ENCODE measurements around the gene ATP11A.
"Not testable (repeated sequence)": the region's sequence is repeated elsewhere in the genome, so short reads cannot be mapped to it uniquely, and the experiment has no call there.

The ATP11A gene

GRCh38 chr13:112879283-112879833 is 189.5 kb downstream of the ATP11A start:
- DNase-seq (ENCODE audit: low read depth) = no peak

DNA sequence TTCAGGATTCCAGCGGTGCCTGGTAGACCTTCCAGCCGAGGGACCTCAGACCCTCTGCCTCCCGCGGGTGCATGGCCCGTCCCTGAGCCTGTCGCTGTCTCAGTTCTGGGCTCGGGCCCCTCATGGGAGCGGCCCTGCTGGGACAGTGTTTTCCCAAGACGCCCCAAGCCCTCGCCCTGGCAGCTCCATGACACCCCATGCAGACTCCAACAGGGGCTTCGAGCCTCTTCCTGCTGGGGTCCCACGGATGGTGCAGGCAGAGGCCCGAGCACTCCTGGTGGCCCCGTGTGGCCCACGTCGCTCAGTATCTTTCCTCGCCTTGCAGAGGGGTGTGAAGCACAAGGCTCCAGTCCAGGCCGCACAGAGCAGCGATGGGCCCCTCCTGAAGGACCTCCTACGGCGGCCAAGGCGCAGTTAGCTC is 190.4 kb downstream of the ATP11A start:
- DNase-seq (ENCODE audit: low read depth) = no peak

DNA sequence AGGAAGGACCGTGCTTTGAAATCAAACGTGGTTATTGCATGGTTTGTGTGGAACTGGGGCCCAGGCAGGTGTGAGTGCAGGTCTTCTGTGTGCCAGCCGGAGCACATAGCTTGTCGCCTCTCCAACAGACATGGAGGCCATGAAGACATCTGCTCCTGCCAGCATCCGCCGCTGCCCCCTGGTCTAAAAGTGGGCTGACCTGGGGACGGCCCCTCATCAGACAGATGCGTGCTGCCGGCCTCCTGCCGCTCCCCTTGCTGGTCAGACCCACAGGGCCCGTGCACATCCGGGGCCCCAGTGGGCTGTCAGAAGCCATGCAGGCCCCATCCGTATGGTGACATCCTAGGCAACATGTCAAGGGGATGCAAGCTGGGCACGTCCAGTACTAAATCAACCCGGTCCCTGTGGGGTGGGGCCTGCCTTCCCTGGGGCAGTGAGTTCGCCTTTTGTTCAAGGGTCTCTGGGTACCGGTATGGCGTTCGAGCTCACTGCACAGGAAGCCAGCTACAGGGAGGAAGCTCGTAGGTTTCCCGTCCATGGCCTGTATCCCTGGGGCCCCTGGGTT is 191.2 kb downstream of the ATP11A start:
- DNase-seq (ENCODE audit: low read depth) = no peak

- DNase-seq (ENCODE audit: low read depth) = no peak
Measured at GRCh38 chr13:112881656-112882554, 192.1 kb downstream of the ATP11A start.

DNA sequence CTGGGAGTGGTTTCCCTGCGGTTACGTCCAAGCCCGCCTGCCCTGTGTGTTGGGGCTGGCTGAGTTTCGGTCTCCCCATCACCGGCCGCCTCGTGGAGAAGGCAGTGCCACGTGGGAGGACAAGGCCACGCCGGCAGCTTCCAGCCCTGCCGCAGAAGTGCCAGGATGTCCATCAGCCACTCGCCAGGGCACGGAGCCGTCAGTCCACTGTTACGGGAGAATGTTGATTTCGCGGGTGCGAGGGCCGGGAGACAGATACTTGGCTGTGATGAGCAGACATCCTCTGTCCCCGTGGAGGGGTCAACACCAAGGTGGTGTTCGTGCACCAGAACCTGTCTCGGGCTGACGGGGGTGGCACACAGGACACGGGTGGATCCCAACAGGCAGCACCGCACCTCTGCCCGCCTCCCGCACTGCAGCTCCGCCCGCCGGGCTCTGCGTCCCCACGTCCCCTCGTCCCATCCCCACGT is 192.8 kb downstream of the ATP11A start:
- DNase-seq (ENCODE audit: low read depth) = no peak

DNA sequence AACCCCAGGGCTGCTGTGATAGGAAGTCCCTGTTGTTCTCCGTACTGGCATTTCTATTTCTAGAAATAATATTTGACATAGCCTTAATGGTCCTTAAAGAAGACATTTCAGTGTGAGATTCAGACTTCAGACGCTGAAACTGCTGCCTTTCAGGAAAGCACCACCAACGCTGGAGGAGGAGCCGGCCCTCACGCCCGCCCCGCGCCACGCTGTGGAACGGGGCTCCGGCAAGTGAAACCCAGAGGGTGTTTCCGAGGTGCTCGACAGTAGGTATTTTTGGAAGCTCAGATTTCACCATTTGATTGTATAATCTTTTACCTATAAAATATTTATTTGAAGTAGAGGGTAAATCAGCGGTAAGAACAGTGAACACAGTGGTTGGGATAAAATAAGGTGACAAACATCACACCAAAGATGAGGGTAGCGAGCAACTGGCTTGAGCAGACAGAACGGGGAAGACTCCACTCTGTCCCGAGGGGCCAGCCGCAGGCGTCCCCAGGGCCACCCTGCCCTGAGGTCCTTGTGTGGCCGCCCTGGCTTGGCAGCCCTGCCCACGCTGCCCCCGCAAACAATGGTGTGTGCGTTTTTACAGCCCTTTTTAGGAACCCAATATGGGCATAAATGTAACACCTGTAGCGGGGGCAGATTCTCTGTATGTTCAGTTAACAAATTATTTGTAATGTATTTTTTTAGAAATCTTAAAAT is 193.6 kb downstream of the ATP11A start:
- DNase-seq (ENCODE audit: low read depth) = no peak

DNA sequence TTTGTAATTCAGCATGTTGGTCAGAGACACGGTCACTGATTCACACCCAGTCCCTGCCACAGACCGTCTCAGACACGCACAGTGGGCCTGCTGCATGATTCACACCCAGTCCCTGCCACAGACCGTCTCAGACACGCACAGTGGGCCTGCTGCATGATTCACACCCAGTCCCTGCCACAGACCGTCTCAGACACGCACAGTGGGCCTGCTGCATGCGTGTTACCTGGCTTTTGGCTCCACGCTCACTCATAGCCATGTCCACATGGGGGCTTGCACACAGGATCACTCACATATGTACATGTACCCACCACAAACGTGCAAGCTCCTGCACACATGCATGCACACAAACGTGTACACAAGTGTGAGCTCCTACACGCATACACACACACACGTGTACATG is 194.9 kb downstream of the ATP11A start:
- DNase-seq (ENCODE audit: low read depth) = not testable (repeated sequence)

DNA sequence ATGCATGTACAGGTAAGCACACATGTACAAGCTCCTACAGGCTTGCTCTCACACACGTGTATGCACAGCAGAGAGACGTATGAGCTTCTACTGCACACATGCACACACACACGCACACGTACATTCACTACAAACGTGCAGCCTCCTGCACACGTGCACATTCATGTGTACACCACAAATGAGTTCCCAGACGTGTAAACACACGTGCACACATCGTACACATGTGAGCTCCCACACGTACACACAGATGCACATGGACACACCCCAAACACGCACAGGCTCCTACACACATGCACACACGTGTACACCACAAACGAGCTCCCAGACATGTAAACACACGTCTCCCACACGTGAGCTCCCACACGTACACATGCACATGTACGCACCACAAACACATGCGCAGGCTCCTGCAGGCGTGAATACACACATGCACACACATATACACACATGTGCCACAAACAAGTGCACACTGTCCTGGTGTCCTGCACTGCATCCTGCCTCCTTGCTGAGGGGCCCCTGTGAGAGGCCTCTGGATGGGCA is 195.5 kb downstream of the ATP11A start:
- DNase-seq (ENCODE audit: low read depth) = no peak

DNA sequence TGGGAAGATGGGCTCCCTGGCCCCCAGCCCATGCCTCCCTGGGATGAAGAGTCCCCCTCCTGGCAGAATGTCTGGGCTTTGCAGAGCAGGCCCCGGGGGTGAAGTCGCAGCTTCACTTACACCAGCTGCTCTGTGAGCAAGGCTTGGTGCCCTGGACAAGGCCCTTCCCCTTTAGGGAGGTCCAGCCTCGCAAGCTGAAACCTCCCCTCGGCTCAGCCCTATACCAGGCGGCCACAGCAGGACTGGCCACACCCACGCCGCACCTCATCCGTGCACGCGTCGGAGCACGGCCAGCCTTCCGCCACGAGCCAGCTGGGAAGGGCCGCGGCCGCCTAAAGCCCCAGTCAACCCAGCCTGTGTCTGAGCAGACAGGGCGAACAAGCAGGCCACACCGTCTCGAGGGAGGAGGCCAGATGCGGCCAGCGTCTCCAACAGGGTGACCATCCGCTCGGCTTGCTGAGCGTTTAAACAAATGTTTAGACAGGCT is 196.0 kb downstream of the ATP11A start:
- peak; percentile 64 for DNase-seq (ENCODE audit: low read depth)

GRCh38 chr13:112887151-112887550 is 197.3 kb downstream of the ATP11A start:
- no peak for DNase-seq (ENCODE audit: low read depth)

GRCh38 chr13:112887557-112887991 is 197.7 kb downstream of the ATP11A start:
- no peak for DNase-seq (ENCODE audit: low read depth)

- no peak for DNase-seq (ENCODE audit: low read depth)
Measured at GRCh38 chr13:112888238-112889111, 198.6 kb downstream of the ATP11A start.

DNA sequence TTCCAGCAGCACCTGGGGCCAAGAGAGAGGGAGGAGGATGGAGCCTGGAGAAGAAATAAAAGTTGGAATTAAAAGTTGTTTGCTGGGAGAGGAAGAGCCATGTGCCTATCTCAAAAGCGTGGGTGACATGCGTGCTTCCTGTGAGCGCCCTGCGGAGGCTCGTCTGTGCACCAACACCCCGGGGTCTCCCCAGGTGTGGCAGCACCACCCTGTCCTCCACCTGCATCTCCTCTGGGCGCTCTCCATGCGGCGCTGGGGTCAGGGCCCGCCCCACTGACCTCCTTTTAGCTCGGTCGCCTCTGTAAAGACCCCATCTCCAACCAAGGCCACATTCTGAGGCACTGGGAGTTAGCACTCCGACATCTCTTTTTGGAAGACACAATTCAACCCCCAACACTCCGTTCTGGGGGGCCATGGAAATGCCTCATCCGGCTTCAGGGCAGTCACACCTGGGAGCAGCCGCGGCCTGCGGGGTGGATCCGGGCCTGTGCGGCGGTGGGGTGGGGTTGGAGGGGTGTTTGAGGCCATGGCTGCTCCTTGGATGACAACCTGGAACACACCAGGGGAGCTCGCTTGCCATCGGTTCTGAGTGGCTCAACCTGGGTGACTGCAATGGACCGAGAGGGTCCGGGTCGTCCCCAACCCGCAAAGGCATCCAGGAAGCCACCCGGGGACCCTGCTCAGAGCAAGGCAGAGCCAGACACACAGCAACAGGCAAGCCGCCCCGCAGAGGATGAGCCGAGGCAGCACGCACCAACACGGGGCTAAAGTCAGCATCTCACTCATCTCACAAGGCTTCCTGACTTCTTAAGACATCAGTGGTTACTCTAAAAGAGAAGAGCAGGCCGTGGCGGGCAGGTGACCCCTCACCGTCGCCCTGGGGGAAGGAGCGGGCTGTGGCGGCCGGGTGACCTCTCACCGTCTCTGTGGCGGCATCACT is 199.8 kb downstream of the ATP11A start:
- DNase-seq (ENCODE audit: low read depth) = no peak

DNA sequence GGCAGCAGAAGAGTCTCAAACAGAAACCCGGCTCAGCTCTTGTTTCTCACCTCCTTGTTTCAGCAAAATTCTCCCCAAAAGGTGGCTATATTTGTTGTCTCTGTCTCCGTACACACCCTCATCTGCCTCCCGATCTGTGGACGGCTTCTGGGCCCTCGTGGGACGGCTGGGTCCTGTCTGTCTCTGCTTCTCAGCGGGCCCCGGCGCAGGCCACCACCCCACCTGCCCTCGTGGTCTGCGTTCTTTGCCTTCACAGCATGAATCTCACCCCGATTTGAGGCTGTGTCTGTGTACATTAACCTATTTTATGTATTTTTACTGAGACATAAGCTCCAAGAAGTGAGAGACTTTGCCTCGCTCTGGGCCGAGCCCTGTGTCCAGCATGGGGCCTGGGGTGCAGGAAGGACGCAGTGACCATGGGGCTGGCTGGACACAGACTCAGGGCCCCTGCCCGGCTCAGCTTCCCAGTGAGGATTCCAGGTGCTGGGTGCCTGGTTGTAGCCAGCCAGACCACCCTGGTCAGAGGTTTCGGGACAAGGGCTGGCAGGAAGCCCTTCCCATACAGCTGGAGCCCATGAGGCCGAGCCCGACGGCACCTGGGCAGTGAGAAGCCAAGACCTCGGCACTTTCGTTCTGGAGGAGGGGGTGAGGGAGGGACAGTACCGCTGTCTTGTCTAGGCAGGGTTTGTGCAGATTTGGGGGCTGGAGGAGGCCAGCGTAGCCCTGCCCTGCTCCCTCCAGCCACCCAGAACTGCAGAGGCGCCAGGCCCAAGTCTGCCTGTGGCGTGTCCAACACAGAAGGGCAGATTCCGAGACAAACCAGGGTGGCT is 200.7 kb downstream of the ATP11A start:
- no peak for DNase-seq (ENCODE audit: low read depth)

DNA sequence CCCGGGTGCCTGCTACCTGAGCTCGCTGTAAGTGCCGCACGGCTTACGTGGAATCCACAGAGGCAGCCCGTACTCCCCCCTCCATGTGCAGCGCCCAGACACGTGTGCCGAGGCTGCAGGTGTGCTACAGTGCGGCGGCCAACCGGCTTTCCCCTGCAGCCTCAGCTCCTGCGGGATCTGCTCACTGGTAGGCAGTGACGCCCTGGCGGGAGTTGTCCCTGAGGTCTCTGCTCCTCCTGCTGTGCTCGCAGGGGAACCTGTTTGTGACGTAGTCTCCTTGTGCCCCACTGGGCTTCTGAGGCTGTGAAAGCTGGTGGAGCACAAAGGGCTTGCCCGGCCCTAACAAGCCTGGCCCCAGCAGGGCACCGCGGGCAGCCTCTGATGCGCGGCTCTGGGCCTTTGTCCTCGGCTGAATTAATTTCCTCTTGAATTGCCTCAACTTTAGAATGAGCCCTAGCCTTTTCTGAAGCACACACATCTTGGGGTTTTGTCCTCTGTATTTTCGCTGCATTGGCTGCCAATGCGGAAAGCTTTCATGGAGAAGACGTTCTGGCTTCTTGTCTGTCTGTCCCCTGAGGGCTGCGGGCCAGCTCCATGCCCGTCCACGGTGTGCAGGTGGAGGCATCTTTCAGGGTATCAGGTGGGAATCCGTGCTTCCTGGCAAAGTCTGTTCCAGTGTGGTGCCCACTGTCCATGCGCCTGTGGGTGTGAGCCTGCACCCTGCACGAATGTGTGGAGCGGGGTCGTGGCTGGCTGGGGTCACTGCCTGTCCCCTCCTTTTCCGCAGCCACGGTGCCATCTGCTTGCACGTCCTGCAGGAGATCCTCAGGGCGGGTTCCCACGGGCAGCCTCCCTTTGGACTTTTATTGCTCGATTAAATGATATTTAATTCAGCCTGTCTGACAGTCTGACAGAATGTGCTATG is 201.9 kb downstream of the ATP11A start:
- DNase-seq (ENCODE audit: low read depth) = no peak

- DNase-seq (ENCODE audit: low read depth) = no peak
Measured at GRCh38 chr13:112892426-112893206, 202.8 kb downstream of the ATP11A start.

DNA sequence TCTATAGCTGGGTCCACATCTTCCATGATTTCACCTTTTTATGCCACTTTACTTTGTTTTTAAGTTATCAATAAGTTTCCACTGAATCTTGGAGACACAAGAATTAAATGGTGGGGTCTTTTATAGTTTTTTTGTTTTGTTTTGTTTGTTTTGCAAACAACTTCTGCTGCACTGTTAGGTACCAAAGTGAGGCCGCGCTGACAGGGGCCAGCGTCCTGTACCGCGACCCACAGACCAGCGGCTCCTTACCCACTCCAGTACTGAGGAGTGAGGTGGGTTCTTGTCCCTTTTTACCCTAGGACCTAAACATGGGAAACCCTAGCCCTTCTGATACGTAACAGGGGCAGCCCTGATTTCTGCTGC is 203.3 kb downstream of the ATP11A start:
- DNase-seq (ENCODE audit: low read depth) = no peak

All from GM04504 (cell line).